Neuron (in vitro differentiated cells): ENCODE data around the gene NEIL3.

Experiments
- H2AFZ ChIP-seq: one replicate; pipeline ENCODE4 v1.6.1; 2013; ENCODE audit warnings: low read depth, mild to moderate bottlenecking, inconsistent platforms, low read length, moderate library complexity
- H3K27me3 ChIP-seq: one replicate; pipeline ENCODE4 v1.6.1; 2013; ENCODE audit warnings: low read length; ENCODE audit not compliant: insufficient read depth
- H3K36me3 ChIP-seq: one replicate; pipeline ENCODE4 v1.6.1; 2013; ENCODE audit warnings: low read length; ENCODE audit not compliant: insufficient read depth
- H3K4me1 ChIP-seq: one replicate; pipeline ENCODE4 v1.6.1; 2013; ENCODE audit warnings: low read length; ENCODE audit not compliant: insufficient read depth
- H3K4me3 ChIP-seq: 2 replicates; pipeline ENCODE4 v1.5.1; 2013; ENCODE audit warnings: mild to moderate bottlenecking, low read length, moderate library complexity
- H3K9me3 ChIP-seq: one replicate; pipeline ENCODE4 v1.6.1; 2013; ENCODE audit warnings: low read length

NEIL3 gene

GRCh38 chr4:177308847-177309521, 690 bp upstream of the NEIL3 start:
- Histone ChIP-seq H3K27me3 (no peaks in the 10 kb centered on the region), H3K4me3 (peak overlapping the region; percentile 89)

GRCh38 chr4:177311589-177311988, 1.9 kb downstream of the NEIL3 start:
- H3K27me3 ChIP-seq: no peaks in the 10 kb centered on the region

More at GRCh38 chr4:177308847-177309521, 690 bp upstream of the NEIL3 start:
- H2AFZ ChIP-seq: peak overlapping the region; percentile 90
- H3K4me1 ChIP-seq: peaks cover 13% of the 10 kb centered on the region
- no peaks in the 10 kb centered on the region for H3K36me3 ChIP-seq
- no peaks in the 10 kb centered on the region for H3K9me3 ChIP-seq

GRCh38 chr4:177313263-177313662, 3.6 kb downstream of the NEIL3 start:
- Histone ChIP-seq H3K4me1 (peaks cover 13% of the 10 kb centered on the region), H2AFZ (no peak overlapping the region), H3K27me3 (no peaks in the 10 kb centered on the region), H3K36me3 (no peaks in the 10 kb centered on the region), H3K9me3 (no peaks in the 10 kb centered on the region), H3K4me3 (no peak overlapping the region)

More at GRCh38 chr4:177311589-177311988, 1.9 kb downstream of the NEIL3 start:
- H3K36me3 ChIP-seq: no peaks in the 10 kb centered on the region
- no peak overlapping the region for H2AFZ ChIP-seq
- H3K4me1 ChIP-seq: peaks cover 13% of the 10 kb centered on the region
- no peaks in the 10 kb centered on the region for H3K9me3 ChIP-seq
- H3K4me3 ChIP-seq: no peak overlapping the region

DNA sequence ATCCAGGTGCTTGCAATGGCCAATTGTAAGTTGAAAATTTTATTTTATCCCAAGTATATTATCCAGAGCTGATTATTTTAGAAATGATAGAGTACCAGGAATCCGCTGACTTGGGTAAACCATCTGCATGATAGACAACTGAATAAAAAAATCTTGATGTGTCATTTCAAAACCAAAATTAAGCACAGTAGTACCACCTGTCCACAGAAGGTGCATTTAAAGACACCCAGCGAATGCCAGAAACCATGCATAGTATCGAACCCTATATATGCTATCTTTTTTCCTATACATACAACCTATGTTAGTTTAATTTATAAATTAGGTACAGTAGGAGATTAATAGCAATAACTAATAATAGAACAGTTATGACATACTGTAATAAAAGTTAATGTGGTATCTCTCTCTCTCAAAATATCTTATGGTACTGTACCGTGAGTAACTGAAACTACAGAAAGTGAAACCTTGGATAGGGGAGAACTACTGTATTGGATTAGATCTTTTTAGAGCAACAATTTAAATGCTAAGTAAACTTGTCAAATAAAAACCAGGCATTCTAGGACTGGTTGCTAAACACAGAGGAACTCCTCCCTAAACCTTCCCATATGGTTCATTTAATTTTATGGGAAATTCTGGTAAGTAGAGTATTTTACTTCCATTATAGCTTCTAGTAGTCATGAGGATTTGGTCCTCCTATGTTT, 6.2 kb downstream of the NEIL3 start:
- H2AFZ ChIP-seq: no peak overlapping the region
- no peaks in the 10 kb centered on the region for H3K36me3 ChIP-seq
- H3K9me3 ChIP-seq: no peaks in the 10 kb centered on the region
- no peaks in the 10 kb centered on the region for H3K27me3 ChIP-seq
- peaks cover 6% of the 10 kb centered on the region for H3K4me1 ChIP-seq
- no peak overlapping the region for H3K4me3 ChIP-seq

GRCh38 chr4:177320721-177321120, 11.0 kb downstream of the NEIL3 start:
- no peaks in the 10 kb centered on the region for H3K27me3 ChIP-seq
- H3K4me3 ChIP-seq: no peak overlapping the region
- no peak overlapping the region for H2AFZ ChIP-seq
- H3K36me3 ChIP-seq: peaks cover 2% of the 10 kb centered on the region
- no peaks in the 10 kb centered on the region for H3K4me1 ChIP-seq
- no peaks in the 10 kb centered on the region for H3K9me3 ChIP-seq

DNA sequence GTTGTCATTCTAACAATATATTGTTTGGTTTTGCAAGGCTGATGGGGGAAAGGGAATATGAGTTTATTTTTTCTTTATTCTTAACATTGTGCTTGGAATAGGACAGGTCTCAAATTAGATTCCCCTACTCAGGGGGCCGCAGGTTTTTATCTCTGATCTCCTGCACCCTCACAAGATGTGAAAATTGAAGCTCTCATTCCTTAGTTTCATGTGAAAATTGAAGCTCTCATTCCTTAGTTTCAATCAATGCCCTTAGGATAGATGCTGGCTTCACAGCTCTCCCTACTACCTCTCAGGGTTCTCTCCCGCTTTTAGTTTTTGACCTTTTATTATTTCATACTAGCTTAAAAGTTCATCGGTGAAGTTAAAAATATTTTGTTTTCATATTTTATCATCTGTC, 12.0 kb downstream of the NEIL3 start:
- no peak overlapping the region for H3K4me3 ChIP-seq
- peaks cover 2% of the 10 kb centered on the region for H3K36me3 ChIP-seq
- no peaks in the 10 kb centered on the region for H3K9me3 ChIP-seq
- no peaks in the 10 kb centered on the region for H3K27me3 ChIP-seq
- H3K4me1 ChIP-seq: no peaks in the 10 kb centered on the region
- H2AFZ ChIP-seq: no peak overlapping the region

- Histone ChIP-seq H3K27me3 (no peaks in the 10 kb centered on the region), H3K9me3 (no peaks in the 10 kb centered on the region), H3K36me3 (peaks cover 2% of the 10 kb centered on the region), H2AFZ (no peak overlapping the region), H3K4me1 (no peaks in the 10 kb centered on the region), H3K4me3 (no peak overlapping the region)
Measured at GRCh38 chr4:177322266-177322665, 12.6 kb downstream of the NEIL3 start.

DNA sequence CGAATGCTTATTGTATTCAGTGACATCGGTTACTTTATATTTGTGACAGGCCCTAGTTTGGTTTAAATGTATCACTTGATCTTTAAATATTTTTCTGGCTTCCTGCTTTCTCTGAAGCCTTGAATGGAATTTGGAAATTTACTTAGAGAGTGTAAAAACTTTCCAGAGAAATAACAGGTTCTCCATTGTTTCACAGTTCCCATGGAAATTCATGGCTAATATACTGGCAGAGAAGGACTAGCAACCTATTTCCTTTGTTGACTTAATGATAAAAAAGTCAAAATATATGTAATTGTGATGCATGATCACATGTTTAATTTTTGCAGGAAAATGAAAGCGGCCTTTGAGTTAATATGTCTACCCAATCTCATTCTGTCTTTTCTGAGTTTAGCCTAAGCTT, 13.2 kb downstream of the NEIL3 start:
- Histone ChIP-seq H2AFZ (no peak overlapping the region), H3K4me1 (no peaks in the 10 kb centered on the region), H3K27me3 (no peaks in the 10 kb centered on the region), H3K4me3 (no peak overlapping the region), H3K9me3 (no peaks in the 10 kb centered on the region), H3K36me3 (peaks cover 2% of the 10 kb centered on the region)

- no peaks in the 10 kb centered on the region for H3K27me3 ChIP-seq
- H3K4me3 ChIP-seq: no peak overlapping the region
- H3K4me1 ChIP-seq: no peaks in the 10 kb centered on the region
- no peak overlapping the region for H2AFZ ChIP-seq
- H3K9me3 ChIP-seq: no peaks in the 10 kb centered on the region
- H3K36me3 ChIP-seq: peaks cover 2% of the 10 kb centered on the region
Measured at GRCh38 chr4:177323416-177323815, 13.7 kb downstream of the NEIL3 start.

DNA sequence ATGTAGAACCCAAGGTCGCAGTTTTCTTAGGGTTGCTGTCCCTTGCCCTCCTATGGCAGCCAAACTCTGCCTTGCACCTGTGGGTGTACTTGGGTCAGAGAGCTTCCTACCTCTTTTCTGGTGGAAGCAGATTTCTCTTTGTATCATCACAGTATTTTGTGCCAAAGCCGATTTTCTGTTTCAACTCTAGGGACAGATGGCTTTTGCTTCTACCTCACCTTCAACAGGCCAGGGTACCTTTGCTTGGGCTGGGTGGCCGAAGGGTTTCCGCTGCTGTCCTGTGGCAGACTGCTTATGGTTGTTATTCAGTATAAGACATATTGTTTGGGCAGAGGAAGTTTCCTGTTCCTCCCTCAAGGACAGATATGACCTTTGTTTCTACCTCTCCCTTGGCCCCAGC, 22.4 kb downstream of the NEIL3 start:
- no peak overlapping the region for H3K4me3 ChIP-seq
- peaks cover 3% of the 10 kb centered on the region for H3K9me3 ChIP-seq
- H3K27me3 ChIP-seq: no peaks in the 10 kb centered on the region
- H3K4me1 ChIP-seq: no peaks in the 10 kb centered on the region
- no peak overlapping the region for H2AFZ ChIP-seq
- H3K36me3 ChIP-seq: peaks cover 9% of the 10 kb centered on the region

- no peaks in the 10 kb centered on the region for H3K9me3 ChIP-seq
- no peak overlapping the region for H3K4me3 ChIP-seq
- no peaks in the 10 kb centered on the region for H3K27me3 ChIP-seq
- no peaks in the 10 kb centered on the region for H3K4me1 ChIP-seq
- H2AFZ ChIP-seq: no peak overlapping the region
- peaks cover 9% of the 10 kb centered on the region for H3K36me3 ChIP-seq
Measured at GRCh38 chr4:177339477-177340374, 30.1 kb downstream of the NEIL3 start.

DNA sequence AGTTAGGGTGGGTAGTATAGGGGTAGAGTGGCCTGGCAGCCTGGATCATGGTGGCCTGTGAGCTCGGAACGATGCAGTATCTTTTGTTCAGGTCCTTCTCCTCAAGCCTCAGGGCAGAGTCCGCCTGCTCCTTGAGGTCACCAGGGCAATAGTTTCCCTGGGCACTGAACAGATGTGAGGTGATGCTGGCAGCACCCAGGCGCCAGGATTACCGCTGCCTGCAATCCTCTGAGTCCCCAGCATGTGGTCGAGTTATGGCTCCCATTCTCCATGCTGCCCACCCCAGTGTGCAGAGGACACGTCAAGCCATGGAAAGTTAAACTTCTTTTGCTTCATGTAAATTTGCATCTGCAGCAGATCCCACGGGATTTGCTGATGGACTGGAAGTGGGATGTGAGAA, 38.7 kb downstream of the NEIL3 start:
- peaks cover 10% of the 10 kb centered on the region for H3K4me1 ChIP-seq
- peaks cover 6% of the 10 kb centered on the region for H3K36me3 ChIP-seq
- no peak overlapping the region for H3K4me3 ChIP-seq

GRCh38 chr4:177349191-177349590, 39.5 kb downstream of the NEIL3 start:
- Histone ChIP-seq H3K27me3 (no peaks in the 10 kb centered on the region), H3K9me3 (no peaks in the 10 kb centered on the region), H3K4me1 (peaks cover 10% of the 10 kb centered on the region), H3K4me3 (no peak overlapping the region), H3K36me3 (peaks cover 10% of the 10 kb centered on the region), H2AFZ (no peak overlapping the region)

More for the DNA sequence above, 38.7 kb downstream of the NEIL3 start:
- Histone ChIP-seq H3K27me3 (no peaks in the 10 kb centered on the region), H3K9me3 (no peaks in the 10 kb centered on the region), H2AFZ (no peak overlapping the region)
